ENCODE measurements around the gene ATP1A4.

ATP1A4 gene

GRCh38 chr1:160159846-160160245, 8.4 kb downstream of the ATP1A4 start:
- no peaks in the 10 kb centered on the region for H3K79me2 ChIP-seq (ENCODE audit: insufficient read depth, low read length)
- H2AFZ ChIP-seq (ENCODE audit: low read depth, low read length), result no peak overlapping the region
- no peak for TF ChIP-seq EZH2 (IDR thresholded peaks at IDR 0.05; ENCODE audit: borderline replicate concordance, low read depth, low read length, severe bottlenecking)
- TF ChIP-seq, protein P1, sequence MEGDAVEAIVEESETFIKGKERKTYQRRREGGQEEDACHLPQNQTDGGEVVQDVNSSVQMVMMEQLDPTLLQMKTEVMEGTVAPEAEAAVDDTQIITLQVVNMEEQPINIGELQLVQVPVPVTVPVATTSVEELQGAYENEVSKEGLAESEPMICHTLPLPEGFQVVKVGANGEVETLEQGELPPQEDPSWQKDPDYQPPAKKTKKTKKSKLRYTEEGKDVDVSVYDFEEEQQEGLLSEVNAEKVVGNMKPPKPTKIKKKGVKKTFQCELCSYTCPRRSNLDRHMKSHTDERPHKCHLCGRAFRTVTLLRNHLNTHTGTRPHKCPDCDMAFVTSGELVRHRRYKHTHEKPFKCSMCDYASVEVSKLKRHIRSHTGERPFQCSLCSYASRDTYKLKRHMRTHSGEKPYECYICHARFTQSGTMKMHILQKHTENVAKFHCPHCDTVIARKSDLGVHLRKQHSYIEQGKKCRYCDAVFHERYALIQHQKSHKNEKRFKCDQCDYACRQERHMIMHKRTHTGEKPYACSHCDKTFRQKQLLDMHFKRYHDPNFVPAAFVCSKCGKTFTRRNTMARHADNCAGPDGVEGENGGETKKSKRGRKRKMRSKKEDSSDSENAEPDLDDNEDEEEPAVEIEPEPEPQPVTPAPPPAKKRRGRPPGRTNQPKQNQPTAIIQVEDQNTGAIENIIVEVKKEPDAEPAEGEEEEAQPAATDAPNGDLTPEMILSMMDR (IDR thresholded peaks at IDR 0.05; ENCODE audit: borderline replicate concordance, extremely low read depth, low read length, poor library complexity, severe bottlenecking), result no peak
- ATAC-seq (ENCODE audit: insufficient read depth, low read depth), result no peak
- H3K27me3 ChIP-seq (ENCODE audit: insufficient read depth, low read length, poor library complexity), result peaks cover 53% of the 10 kb centered on the region
- no peak overlapping the region for H3K9ac ChIP-seq (ENCODE audit: low read depth, low read length)
- no peak overlapping the region for H3K4me2 ChIP-seq (ENCODE audit: insufficient read depth, low read length)
- H3K27ac ChIP-seq (ENCODE audit: low read length), result no peak overlapping the region
- H3K9me3 ChIP-seq (ENCODE audit: insufficient read depth, low read length, severe bottlenecking), result no peaks in the 10 kb centered on the region
- H3K4me1 ChIP-seq (ENCODE audit: insufficient read depth, low read length), result no peaks in the 10 kb centered on the region
- no peaks in the 10 kb centered on the region for H3K36me3 ChIP-seq (ENCODE audit: insufficient read depth, low read length)
- H4K20me1 ChIP-seq (ENCODE audit: insufficient read depth, low read length), result no peaks in the 10 kb centered on the region
- no peak overlapping the region for H3K4me3 ChIP-seq (ENCODE audit: low read depth in 1 of 2, low read length in 2 of 2)
- no peak for DNase-seq

DNA sequence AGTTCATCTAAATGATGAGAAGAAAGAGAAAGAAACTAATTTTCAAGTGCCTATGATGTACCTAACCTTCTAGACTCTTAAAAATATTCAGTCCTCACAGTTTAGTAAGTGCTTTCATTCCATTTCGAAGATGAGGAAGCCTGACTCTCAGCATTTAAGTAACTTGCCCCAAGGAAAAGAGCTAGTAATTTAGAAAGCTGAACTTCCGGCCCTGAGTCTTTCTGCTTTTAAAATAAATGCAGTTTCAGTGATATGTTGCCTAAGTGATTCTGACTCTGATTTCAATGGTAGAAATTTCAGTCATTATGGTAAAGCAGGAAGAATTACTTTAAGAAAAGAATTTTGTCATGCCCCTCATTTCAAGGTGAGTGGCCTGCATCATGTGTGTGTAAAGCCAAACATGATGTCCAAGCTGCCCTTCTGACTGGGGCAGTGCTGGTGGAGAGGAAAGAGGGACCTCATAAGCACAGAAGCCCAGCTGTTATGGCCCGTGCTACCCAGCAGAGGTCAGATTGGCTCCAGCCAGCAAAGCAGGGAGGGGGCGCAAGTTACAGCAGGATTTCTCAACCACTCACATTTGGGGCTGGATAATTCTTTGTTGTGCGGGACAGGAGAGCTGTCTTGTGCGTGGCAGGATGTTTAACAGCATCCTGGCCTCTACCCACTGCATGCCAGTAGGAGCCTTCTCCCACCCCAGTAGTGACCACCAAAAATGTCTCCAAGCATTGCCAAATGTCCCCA, 10.7 kb downstream of the ATP1A4 start:
- Histone ChIP-seq H3K9ac (ENCODE audit: low read depth, low read length) (no peak overlapping the region), H4K20me1 (ENCODE audit: insufficient read depth, low read length) (no peaks in the 10 kb centered on the region), H3K4me2 (ENCODE audit: insufficient read depth, low read length) (no peak overlapping the region), H2AFZ (ENCODE audit: low read depth, low read length) (no peak overlapping the region), H3K4me3 (ENCODE audit: low read depth in 1 of 2, low read length in 2 of 2) (no peak overlapping the region), H3K79me2 (ENCODE audit: insufficient read depth, low read length) (no peaks in the 10 kb centered on the region), H3K4me1 (ENCODE audit: insufficient read depth, low read length) (no peaks in the 10 kb centered on the region), H3K36me3 (ENCODE audit: insufficient read depth, low read length) (no peaks in the 10 kb centered on the region), H3K27me3 (ENCODE audit: insufficient read depth, low read length, poor library complexity) (peaks cover 56% of the 10 kb centered on the region), H3K27ac (ENCODE audit: low read length) (no peak overlapping the region), H3K9me3 (ENCODE audit: insufficient read depth, low read length, severe bottlenecking) (no peaks in the 10 kb centered on the region)
- no peak for TF ChIP-seq EZH2 (IDR thresholded peaks at IDR 0.05; ENCODE audit: borderline replicate concordance, low read depth, low read length, severe bottlenecking)
- TF ChIP-seq, protein P1 (IDR thresholded peaks at IDR 0.05; ENCODE audit: borderline replicate concordance, extremely low read depth, low read length, poor library complexity, severe bottlenecking), result no peak
- DNase-seq, result no peak
- ATAC-seq (ENCODE audit: insufficient read depth, low read depth), result no peak

- ATAC-seq (ENCODE audit: insufficient read depth, low read depth), result no peak
- Histone ChIP-seq H3K4me2 (ENCODE audit: insufficient read depth, low read length) (no peak overlapping the region), H3K79me2 (ENCODE audit: insufficient read depth, low read length) (no peaks in the 10 kb centered on the region), H3K4me1 (ENCODE audit: insufficient read depth, low read length) (no peaks in the 10 kb centered on the region), H2AFZ (ENCODE audit: low read depth, low read length) (no peak overlapping the region), H3K27me3 (ENCODE audit: insufficient read depth, low read length, poor library complexity) (peaks cover 54% of the 10 kb centered on the region), H3K36me3 (ENCODE audit: insufficient read depth, low read length) (no peaks in the 10 kb centered on the region), H3K27ac (ENCODE audit: low read length) (no peak overlapping the region), H3K9me3 (ENCODE audit: insufficient read depth, low read length, severe bottlenecking) (no peaks in the 10 kb centered on the region), H3K4me3 (ENCODE audit: low read depth in 1 of 2, low read length in 2 of 2) (no peak overlapping the region), H4K20me1 (ENCODE audit: insufficient read depth, low read length) (no peaks in the 10 kb centered on the region), H3K9ac (ENCODE audit: low read depth, low read length) (no peak overlapping the region)
- TF ChIP-seq, protein P1 (IDR thresholded peaks at IDR 0.05; ENCODE audit: borderline replicate concordance, extremely low read depth, low read length, poor library complexity, severe bottlenecking), result no peak
- TF ChIP-seq EZH2 (IDR thresholded peaks at IDR 0.05; ENCODE audit: borderline replicate concordance, low read depth, low read length, severe bottlenecking), result no peak
- DNase-seq, result no peak
Measured at GRCh38 chr1:160162931-160163330, 11.5 kb downstream of the ATP1A4 start.

Measured in DND-41 (cell line).